ENCODE measurements around the gene LAS1L.
"Not testable (repeated sequence)": the region's sequence is repeated elsewhere in the genome, so short reads cannot be mapped to it uniquely, and the experiment has no call there.

Gene LAS1L

GRCh38 chrX:65534450-65535292 lies at the start of gene LAS1L:
Gene LAS1L (minus strand): TSS chrX:65534787. CDS start chrX:65534715, 72 bp downstream.
- peak; percentile 94 for DNase-seq

- DNase-seq = no peak
Measured at GRCh38 chrX:65582450-65583082, 48.0 kb upstream of the LAS1L start.

GRCh38 chrX:65581661-65582339 lies 47.2 kb upstream of the LAS1L start:
- DNase-seq = peak; percentile 64

- no peak for DNase-seq
Measured at GRCh38 chrX:65578346-65578745, 43.8 kb upstream of the LAS1L start.

DNA sequence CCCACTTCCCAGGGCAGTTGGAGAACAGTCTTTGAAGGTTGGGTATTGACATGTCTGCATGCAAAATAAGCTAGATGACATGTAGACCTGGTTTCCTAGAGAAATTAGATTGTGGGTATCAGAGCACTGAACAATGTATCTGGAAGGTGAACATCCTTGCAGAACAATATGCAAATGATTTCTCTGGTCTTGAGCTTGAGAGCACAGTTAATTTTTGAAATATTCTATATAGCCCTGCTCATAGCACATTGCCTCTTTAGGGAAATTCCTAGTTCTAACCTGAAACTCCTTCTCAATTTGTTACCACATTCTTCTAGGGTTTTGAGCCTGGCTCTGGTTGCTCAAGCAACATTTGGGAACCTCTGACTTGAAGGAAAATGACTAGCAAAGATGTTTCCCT lies 41.6 kb upstream of the LAS1L start:
- DNase-seq = no peak

DNA sequence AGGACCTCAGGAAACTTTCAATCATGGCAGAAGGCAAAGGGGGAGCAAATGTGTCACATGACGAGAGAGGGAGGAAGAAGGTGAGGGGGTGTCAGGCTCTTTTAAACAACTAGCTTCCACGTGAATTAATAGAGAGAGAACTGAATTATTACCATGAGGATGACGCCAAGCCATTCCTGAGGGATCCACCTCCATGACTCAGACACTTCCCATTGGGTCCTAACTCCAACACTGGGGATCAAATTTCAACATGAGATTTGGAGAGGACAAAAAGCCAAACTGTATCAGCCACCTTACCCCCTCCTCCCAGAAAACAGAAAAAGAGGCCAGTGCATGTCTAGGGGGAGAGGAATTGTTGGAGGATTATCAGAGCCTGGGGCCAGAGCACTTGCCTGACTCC lies 40.4 kb upstream of the LAS1L start:
- DNase-seq = no peak

DNA sequence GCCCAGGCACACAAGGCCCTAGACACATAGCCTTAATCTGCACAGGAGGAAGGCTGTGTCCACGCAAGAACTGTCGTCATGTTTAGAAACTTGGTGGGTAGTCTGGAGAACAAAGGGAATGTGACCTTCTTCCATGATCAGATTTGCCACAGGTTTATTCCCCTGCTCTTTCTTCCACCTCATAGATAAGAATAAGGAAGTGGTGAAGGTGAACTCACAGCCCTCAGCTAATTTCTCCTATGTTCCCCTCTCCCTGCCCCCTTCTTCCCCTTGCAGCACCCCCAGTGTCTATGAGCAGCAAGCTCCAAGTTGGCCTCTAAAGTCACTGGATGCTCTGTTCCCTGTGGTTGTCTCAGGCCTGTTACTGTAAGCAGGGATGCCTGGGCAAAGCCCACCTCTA lies 39.8 kb upstream of the LAS1L start:
- no peak for DNase-seq

DNA sequence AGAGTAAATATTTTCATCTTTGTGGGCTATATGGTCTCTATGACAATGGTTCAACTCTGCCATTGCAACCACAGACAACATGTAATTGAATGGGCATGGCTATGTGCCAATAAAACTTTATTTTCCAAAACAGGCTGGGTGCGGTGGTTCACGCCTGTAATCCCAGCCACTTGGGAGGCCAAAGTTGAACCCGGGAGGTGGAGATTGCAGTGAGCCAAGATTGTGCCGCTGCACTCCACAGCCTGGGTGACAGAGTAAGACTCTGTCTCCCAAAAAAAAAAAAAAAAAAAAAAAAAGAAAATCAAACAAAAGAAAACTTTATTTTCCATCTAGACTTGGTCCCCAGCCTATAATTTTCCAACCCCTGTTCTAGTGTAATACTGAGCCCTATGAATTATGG lies 38.4 kb upstream of the LAS1L start:
- DNase-seq = no peak

GRCh38 chrX:65562850-65563249 lies 28.3 kb upstream of the LAS1L start:
- not testable (repeated sequence) for DNase-seq

- no peak for DNase-seq
Measured at GRCh38 chrX:65551489-65552339, 17.1 kb upstream of the LAS1L start.

DNA sequence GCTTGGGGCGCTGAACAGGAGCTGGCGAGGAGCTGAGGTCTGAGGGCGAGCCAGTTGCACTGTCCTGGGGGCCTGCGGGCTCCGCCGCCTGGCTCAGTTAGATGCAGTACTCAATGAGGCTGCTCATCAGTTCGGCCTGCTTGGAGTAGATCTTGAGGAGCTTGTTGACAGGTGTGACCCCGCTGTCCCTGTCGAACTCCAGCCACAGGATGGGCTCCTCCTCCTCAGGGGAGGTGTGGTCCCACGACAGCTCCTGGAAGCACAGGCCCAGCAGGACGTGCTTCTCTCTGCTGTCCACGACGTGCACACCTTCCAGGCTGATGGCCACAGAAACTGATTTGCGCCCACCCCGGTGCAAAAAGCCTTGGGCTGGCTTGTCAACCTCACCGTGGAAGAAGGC lies 16.5 kb upstream of the LAS1L start:
- no peak for DNase-seq

GRCh38 chrX:65545456-65545855 lies 10.9 kb upstream of the LAS1L start:
- DNase-seq = no peak

- peak; percentile 7 for DNase-seq
Measured at GRCh38 chrX:65537229-65537628, 2.6 kb upstream of the LAS1L start.

DNA sequence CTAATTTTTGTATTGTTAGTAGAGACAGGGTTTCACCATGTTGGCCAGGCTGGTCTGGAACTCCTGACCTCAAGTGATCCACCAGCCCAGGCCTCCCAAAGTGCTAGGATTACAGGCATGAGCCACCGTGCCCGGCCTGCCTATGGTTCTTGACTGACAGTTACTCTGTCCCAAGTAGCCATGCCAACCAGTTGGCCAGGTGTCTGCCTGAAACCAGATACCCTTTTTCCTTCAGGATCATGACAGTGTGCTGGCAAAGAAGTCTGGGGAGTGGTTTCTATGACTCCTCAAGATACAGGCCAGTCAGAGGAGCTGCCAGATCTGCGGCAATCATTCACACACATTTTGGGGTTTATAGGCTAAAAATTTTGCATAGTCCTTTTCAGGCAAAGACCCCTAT lies 1.7 kb upstream of the LAS1L start:
- no peak for DNase-seq

GRCh38 chrX:65532016-65532415 lies 2.6 kb downstream of the LAS1L start:
- DNase-seq = no peak

GRCh38 chrX:65528705-65529340 lies 5.8 kb downstream of the LAS1L start:
- peak; percentile 4 for DNase-seq

GRCh38 chrX:65528293-65528692 lies 6.3 kb downstream of the LAS1L start:
- no peak for DNase-seq

- DNase-seq = no peak
Measured at GRCh38 chrX:65524139-65524538, 10.4 kb downstream of the LAS1L start.

GRCh38 chrX:65522739-65523372 lies 11.7 kb downstream of the LAS1L start:
- peak; percentile 7 for DNase-seq

DNA sequence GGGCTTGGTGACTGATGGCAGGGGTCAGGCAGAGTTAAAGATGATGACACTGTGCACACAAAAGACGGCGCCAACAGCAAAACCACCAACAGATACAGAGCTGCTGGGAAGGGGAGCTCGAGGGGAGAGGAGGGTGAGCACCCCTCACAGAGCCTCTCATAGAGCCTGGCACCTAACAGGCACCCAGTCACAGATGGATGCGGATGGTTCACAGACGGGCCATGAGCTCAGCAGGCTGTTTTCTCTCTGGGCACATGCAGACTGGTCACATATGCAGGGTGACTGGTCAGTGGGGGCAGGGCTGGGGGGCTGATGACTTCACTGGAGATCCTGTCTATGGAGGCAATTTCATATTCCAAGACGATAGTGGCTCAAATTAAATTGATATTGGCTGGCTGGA lies 15.1 kb downstream of the LAS1L start:
- DNase-seq = not testable (repeated sequence)

- DNase-seq = not testable (repeated sequence)
Measured at GRCh38 chrX:65518980-65519379, 15.6 kb downstream of the LAS1L start.

DNA sequence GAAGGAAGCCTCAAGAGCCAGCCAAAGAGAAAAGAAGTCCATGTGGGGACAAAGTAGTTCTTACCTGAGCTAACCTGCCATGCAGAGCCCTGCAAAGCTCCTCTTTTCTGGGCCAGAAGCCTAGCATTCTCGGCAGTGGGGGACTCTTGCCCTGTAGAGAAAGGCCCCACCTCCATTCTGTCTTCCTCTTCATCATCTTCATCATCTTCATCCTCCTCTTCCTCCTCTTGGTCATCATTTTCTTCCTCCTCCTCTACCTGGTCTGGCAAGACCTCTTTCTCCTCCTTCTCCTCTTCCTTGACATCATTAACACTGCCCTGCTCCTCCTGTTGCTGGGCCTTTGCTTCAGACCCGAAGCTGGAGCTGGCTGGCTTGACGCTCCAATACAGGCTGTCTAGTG lies 16.7 kb downstream of the LAS1L start:
- DNase-seq = no peak
